ENCODE results near the gene PATZ1.

The PATZ1 gene

GRCh38 chr22:31279327-31279669 is 66.8 kb downstream of the PATZ1 start:
- no peak overlapping the region for H3K27ac ChIP-seq
- H3K36me3 ChIP-seq (ENCODE audit: insufficient read depth), result no peaks in the 10 kb centered on the region
- no peak overlapping the region for H3K4me3 ChIP-seq (IDR thresholded peaks at IDR 0.05; ENCODE audit: insufficient read depth, low read depth, low read length)
- H3K27me3 ChIP-seq (ENCODE audit: insufficient read depth, low read depth), result no peaks in the 10 kb centered on the region
- no peak for TF ChIP-seq CTCF (conservative IDR thresholded peaks at IDR 0.05; ENCODE audit: low read depth, low read length)
- H4K20me1 ChIP-seq (ENCODE audit: insufficient read depth), result no peaks in the 10 kb centered on the region
- no peak overlapping the region for H2AFZ ChIP-seq (ENCODE audit: low read depth)
- no peak overlapping the region for H3K4me2 ChIP-seq
- H3K79me2 ChIP-seq (ENCODE audit: insufficient read depth, low read depth), result no peaks in the 10 kb centered on the region
- no peaks in the 10 kb centered on the region for H3K4me1 ChIP-seq (ENCODE audit: low read depth, poor library complexity, severe bottlenecking)
- no peak overlapping the region for H3K9ac ChIP-seq

GRCh38 chr22:31278626-31279326 is 67.4 kb downstream of the PATZ1 start:
- Histone ChIP-seq H3K4me1 (ENCODE audit: low read depth, poor library complexity, severe bottlenecking) (no peaks in the 10 kb centered on the region), H3K27me3 (ENCODE audit: insufficient read depth, low read depth) (no peaks in the 10 kb centered on the region), H3K27ac (no peak overlapping the region), H3K9ac (no peak overlapping the region), H2AFZ (ENCODE audit: low read depth) (no peak overlapping the region), H3K36me3 (ENCODE audit: insufficient read depth) (no peaks in the 10 kb centered on the region), H4K20me1 (ENCODE audit: insufficient read depth) (no peaks in the 10 kb centered on the region), H3K4me3 (IDR thresholded peaks at IDR 0.05; ENCODE audit: insufficient read depth, low read depth, low read length) (no peak overlapping the region), H3K79me2 (ENCODE audit: insufficient read depth, low read depth) (no peaks in the 10 kb centered on the region), H3K4me2 (no peak overlapping the region)
- TF ChIP-seq CTCF (conservative IDR thresholded peaks at IDR 0.05; ENCODE audit: low read depth, low read length), result no peak

GRCh38 chr22:31278151-31278621 is 68.0 kb downstream of the PATZ1 start:
- no peaks in the 10 kb centered on the region for H3K36me3 ChIP-seq (ENCODE audit: insufficient read depth)
- H3K79me2 ChIP-seq (ENCODE audit: insufficient read depth, low read depth), result no peaks in the 10 kb centered on the region
- no peaks in the 10 kb centered on the region for H3K4me1 ChIP-seq (ENCODE audit: low read depth, poor library complexity, severe bottlenecking)
- H2AFZ ChIP-seq (ENCODE audit: low read depth), result no peak overlapping the region
- no peak overlapping the region for H3K9ac ChIP-seq
- no peaks in the 10 kb centered on the region for H3K27me3 ChIP-seq (ENCODE audit: insufficient read depth, low read depth)
- H3K27ac ChIP-seq, result no peak overlapping the region
- H3K4me3 ChIP-seq (IDR thresholded peaks at IDR 0.05; ENCODE audit: insufficient read depth, low read depth, low read length), result no peak overlapping the region
- no peaks in the 10 kb centered on the region for H4K20me1 ChIP-seq (ENCODE audit: insufficient read depth)
- H3K4me2 ChIP-seq, result no peak overlapping the region
- TF ChIP-seq CTCF (conservative IDR thresholded peaks at IDR 0.05; ENCODE audit: low read depth, low read length), result no peak

GRCh38 chr22:31277741-31278140 is 68.4 kb downstream of the PATZ1 start:
- Histone ChIP-seq H3K4me2 (no peak overlapping the region), H4K20me1 (ENCODE audit: insufficient read depth) (no peaks in the 10 kb centered on the region)
- no peak for TF ChIP-seq CTCF (conservative IDR thresholded peaks at IDR 0.05; ENCODE audit: low read depth, low read length)

More at GRCh38 chr22:31277741-31278140, 68.4 kb downstream of the PATZ1 start:
- Histone ChIP-seq H3K4me1 (ENCODE audit: low read depth, poor library complexity, severe bottlenecking) (no peaks in the 10 kb centered on the region), H3K9ac (no peak overlapping the region), H3K79me2 (ENCODE audit: insufficient read depth, low read depth) (no peaks in the 10 kb centered on the region), H2AFZ (ENCODE audit: low read depth) (no peak overlapping the region), H3K27ac (no peak overlapping the region), H3K4me3 (IDR thresholded peaks at IDR 0.05; ENCODE audit: insufficient read depth, low read depth, low read length) (no peak overlapping the region), H3K36me3 (ENCODE audit: insufficient read depth) (no peaks in the 10 kb centered on the region), H3K27me3 (ENCODE audit: insufficient read depth, low read depth) (no peaks in the 10 kb centered on the region)
